PC-9 (cell line): ENCODE results near the gene PRRX2. TPM values are rescaled to one million over a fixed set of nuclear protein-coding genes. Genes with fewer than 3 reads are reported as not detected.

ENCODE experiments used
- BruUV-seq: library from RNA; stranded (reverse); fragments of 400-500 nt; replicated peaks from 2 replicates; lab custom pipeline; 2021; lab: Mats Ljungman, UMichigan
- CTCF ChIA-PET: fragments of 300-600 bp; sonication (Branson Sonifier 250); formaldehyde crosslinking; loops from one replicate; lab custom pipeline; 2022; ENCODE audit warnings: antibody characterized with exemption; lab: Charles Lee
- POLR2A ChIA-PET: fragments of 300-600 bp; sonication (Branson Sonifier 250); formaldehyde crosslinking; loops from one replicate; lab custom pipeline; 2022; ENCODE audit warnings: antibody characterized with exemption; ENCODE audit not compliant: unreplicated experiment; lab: Charles Lee
- DNase-seq, 2 experiments: peaks; one replicate each; pipeline versions ENCODE4 v3.0.0 to v3.0.0-alpha.2; 2015 to 2022; ENCODE audit warnings: mixed read lengths in 1 of 2
- H2AFZ ChIP-seq: fragments of 200-600 bp; sonication (generic); 2 replicates; pipeline ENCODE4 v1.8.1; 2017; ENCODE audit warnings: antibody characterized with exemption
- H3F3A ChIP-seq: fragments of 200-600 bp; sonication (generic); 2 replicates; pipeline ENCODE4 v1.8.1; 2017; ENCODE audit warnings: antibody characterized with exemption, mild to moderate bottlenecking, low read depth; ENCODE audit not compliant: insufficient read depth
- H3K27ac ChIP-seq: fragments of 200-600 bp; sonication (generic); 2 replicates; pipeline ENCODE4 v1.6.1; 2016; ENCODE audit warnings: mixed run types
- H3K27me3 ChIP-seq: fragments of 200-600 bp; sonication (generic); 2 replicates; pipeline ENCODE4 v1.6.1; 2016; ENCODE audit warnings: low read depth, mixed run types; ENCODE audit not compliant: insufficient read depth
- H3K36me3 ChIP-seq: fragments of 200-600 bp; sonication (generic); 2 replicates; pipeline ENCODE4 v1.6.1; 2016; ENCODE audit warnings: low read depth, mixed run types
- H3K4me1 ChIP-seq: fragments of 200-600 bp; sonication (generic); replicated peaks from 2 replicates; pipeline ENCODE4 v1.6.1; 2016; ENCODE audit warnings: mixed run types; ENCODE audit not compliant: insufficient read depth
- H3K4me2 ChIP-seq: fragments of 200-600 bp; sonication (generic); 2 replicates; pipeline ENCODE4 v1.6.1; 2017; ENCODE audit warnings: mixed run types
- H3K4me3 ChIP-seq: fragments of 200-600 bp; sonication (generic); 2 replicates; pipeline ENCODE4 v1.6.1; 2016; ENCODE audit warnings: mixed run types
- H3K79me2 ChIP-seq: fragments of 200-600 bp; sonication (generic); 2 replicates; pipeline ENCODE4 v1.6.1; 2017; ENCODE audit warnings: low read depth, mixed run types
- H3K9me2 ChIP-seq: fragments of 200-600 bp; sonication (generic); 2 replicates; pipeline ENCODE4 v1.8.1; 2017; ENCODE audit warnings: mild to moderate bottlenecking; ENCODE audit not compliant: insufficient read depth
- H3K9me3 ChIP-seq: fragments of 200-600 bp; sonication (generic); 2 replicates; pipeline ENCODE4 v1.8.1; 2016; ENCODE audit warnings: low read depth; ENCODE audit not compliant: insufficient read depth
- H4K20me1 ChIP-seq: fragments of 200-600 bp; sonication (generic); 2 replicates; pipeline ENCODE4 v1.8.1; 2017; ENCODE audit not compliant: insufficient read depth
- EZH2 ChIP-seq: fragments of 200-600 bp; sonication (generic); IDR thresholded peaks from 2 replicates; pipeline ENCODE4 v1.8.0; 2017; ENCODE audit warnings: antibody characterized with exemption, low read depth
- intact Hi-C: fragments of 100-400 bp; cut with micrococcal nuclease; formaldehyde crosslinking; loops from one replicate; pipeline ENCODE4 v1.10.0; 2022; ENCODE audit not compliant: unreplicated experiment
- total RNA-seq: library from RNA; stranded (reverse); gene quantifications from 2 replicates; pipeline ENCODE4 v1.2.3, GENCODE V29; 2021
- TF ChIP-seq, protein P1 (sequence below): fragments of 200-600 bp; sonication (generic); conservative IDR thresholded peaks from 2 replicates; pipeline ENCODE4 v1.6.1; 2017; ENCODE audit warnings: mixed run types, antibody characterized with exemption, mild to moderate bottlenecking, moderate library complexity

The PRRX2 gene
- total RNA-seq, 1 experiment from 2014 or later = 0.98 TPM

- DNase-seq = no peak
- Histone ChIP-seq H4K20me1 (peaks cover 56% of the 10 kb centered on the region), H3K79me2 (peaks cover 39% of the 10 kb centered on the region), H2AFZ (no peak overlapping the region), H3K9me2 (no peaks in the 10 kb centered on the region), H3K36me3 (no peaks in the 10 kb centered on the region), H3K27me3 (no peaks in the 10 kb centered on the region), H3K9me3 (no peaks in the 10 kb centered on the region), H3K27ac (no peak overlapping the region), H3K4me3 (no peak overlapping the region), H3K4me2 (no peak overlapping the region), H3K4me1 (peaks cover 8% of the 10 kb centered on the region), H3F3A (peaks cover 47% of the 10 kb centered on the region)
- ChIA-PET POLR2A (no interaction called here), CTCF (no interaction called here)
- TF ChIP-seq, protein P1, sequence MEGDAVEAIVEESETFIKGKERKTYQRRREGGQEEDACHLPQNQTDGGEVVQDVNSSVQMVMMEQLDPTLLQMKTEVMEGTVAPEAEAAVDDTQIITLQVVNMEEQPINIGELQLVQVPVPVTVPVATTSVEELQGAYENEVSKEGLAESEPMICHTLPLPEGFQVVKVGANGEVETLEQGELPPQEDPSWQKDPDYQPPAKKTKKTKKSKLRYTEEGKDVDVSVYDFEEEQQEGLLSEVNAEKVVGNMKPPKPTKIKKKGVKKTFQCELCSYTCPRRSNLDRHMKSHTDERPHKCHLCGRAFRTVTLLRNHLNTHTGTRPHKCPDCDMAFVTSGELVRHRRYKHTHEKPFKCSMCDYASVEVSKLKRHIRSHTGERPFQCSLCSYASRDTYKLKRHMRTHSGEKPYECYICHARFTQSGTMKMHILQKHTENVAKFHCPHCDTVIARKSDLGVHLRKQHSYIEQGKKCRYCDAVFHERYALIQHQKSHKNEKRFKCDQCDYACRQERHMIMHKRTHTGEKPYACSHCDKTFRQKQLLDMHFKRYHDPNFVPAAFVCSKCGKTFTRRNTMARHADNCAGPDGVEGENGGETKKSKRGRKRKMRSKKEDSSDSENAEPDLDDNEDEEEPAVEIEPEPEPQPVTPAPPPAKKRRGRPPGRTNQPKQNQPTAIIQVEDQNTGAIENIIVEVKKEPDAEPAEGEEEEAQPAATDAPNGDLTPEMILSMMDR = no peak
- no peak for TF ChIP-seq EZH2
- intact Hi-C loops = no loop called here
- BruUV-seq = no TSS peak
Observed at GRCh38 chr9:129637102-129637501, 28.3 kb upstream of the PRRX2 start.

DNA sequence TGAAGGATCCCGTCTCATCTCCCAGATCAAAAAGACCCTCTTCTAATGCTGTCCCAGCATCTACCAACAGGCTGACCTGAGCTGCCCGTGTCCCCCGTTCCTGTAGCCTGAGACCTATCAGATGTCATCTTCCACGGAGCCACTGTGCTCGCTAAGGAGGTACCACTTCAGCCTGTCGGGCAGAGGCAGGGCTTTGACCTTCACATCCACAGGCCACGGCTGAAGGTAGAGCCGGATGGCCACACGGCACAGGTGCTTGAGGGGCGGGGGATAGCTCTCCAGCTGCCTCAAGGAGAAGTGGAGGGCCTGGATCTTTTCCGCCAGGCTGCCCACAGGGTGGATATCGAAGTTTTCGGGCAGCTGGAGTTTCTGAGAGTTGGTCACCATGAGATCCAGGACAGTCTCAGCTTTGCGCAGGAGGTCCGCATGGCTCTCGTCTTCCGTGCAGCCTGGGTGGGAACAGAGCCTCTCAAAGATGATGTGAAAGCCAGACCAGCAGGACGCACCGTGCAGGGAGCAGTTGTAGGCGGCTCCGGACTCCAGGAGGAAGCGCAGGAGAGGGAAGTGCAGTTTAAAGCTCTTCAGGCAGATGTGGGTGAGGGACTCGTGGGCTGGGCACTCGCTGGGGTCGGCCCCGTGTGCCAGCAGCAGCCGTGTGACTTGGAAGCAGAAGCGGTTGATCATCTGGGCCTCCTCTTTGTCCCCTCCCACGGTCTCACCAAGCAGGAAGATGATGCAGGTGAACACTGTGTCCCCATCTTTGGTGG, 27.6 kb upstream of the PRRX2 start:
- no peak overlapping the region for H3K27ac ChIP-seq
- DNase-seq = no peak
- no peaks in the 10 kb centered on the region for H3K9me3 ChIP-seq

DNA sequence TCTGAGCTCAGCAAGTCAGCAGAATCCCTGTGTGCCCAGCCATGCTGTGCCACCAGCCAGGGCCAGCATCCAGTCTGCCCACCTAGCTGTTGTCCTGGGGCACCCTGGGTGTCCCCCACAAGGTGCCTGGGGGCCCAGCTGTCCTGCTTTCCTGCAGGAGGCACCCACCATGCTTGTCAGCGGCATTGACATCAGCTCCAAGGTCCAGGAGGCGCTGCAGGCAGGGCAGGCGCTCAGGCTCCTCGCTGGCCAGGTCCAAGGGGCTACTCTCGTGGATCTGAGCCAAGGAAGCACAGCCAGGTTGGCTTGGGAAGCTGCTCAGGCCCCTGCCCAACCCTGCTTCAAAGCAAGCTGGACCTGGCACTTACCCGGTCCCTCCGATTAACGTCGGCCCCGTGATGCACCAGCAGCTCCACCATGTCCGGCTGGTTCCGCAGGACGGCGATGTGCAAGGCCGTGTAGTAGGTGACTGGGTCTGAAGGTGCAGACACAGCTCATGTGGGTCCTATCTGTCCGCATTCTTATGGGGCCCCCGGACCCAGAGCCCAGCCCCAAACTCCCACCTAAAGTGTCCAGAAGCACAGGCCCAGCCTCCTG, 26.3 kb upstream of the PRRX2 start:
- Histone ChIP-seq H3K79me2 (peaks cover 26% of the 10 kb centered on the region), H3K4me1 (peaks cover 8% of the 10 kb centered on the region), H3F3A (peaks cover 38% of the 10 kb centered on the region), H3K9me2 (no peaks in the 10 kb centered on the region), H2AFZ (no peak overlapping the region), H3K36me3 (no peaks in the 10 kb centered on the region), H4K20me1 (peaks cover 35% of the 10 kb centered on the region), H3K9me3 (no peaks in the 10 kb centered on the region), H3K4me3 (no peak overlapping the region), H3K4me2 (no peak overlapping the region), H3K27ac (no peak overlapping the region), H3K27me3 (no peaks in the 10 kb centered on the region)
- no TSS peak for BruUV-seq
- no peak for DNase-seq
- ChIA-PET CTCF (no interaction called here), POLR2A (no interaction called here)
- intact Hi-C loops = no loop called here
- TF ChIP-seq, protein P1 = no peak
- no peak for TF ChIP-seq EZH2

More for the DNA sequence above, 27.6 kb upstream of the PRRX2 start:
- Histone ChIP-seq H2AFZ (no peak overlapping the region), H3K4me1 (peaks cover 8% of the 10 kb centered on the region), H3K79me2 (peaks cover 31% of the 10 kb centered on the region), H3K36me3 (no peaks in the 10 kb centered on the region), H4K20me1 (peaks cover 48% of the 10 kb centered on the region), H3K27me3 (no peaks in the 10 kb centered on the region), H3K4me2 (no peak overlapping the region), H3K4me3 (no peak overlapping the region), H3K9me2 (no peaks in the 10 kb centered on the region), H3F3A (peaks cover 50% of the 10 kb centered on the region)
- POLR2A ChIA-PET = no interaction called here
- CTCF ChIA-PET = interaction anchor here (0.6 kb wide), 1 partner anchor 594 kb away, joined by 13 read pairs; no protein-coding TSS in a partner anchor
- BruUV-seq = no TSS peak
- TF ChIP-seq, protein P1 = no peak
- no peak for TF ChIP-seq EZH2
- intact Hi-C loops = no loop called here
